ENCODE data around the gene FAR1.

FAR1 gene

GRCh38 chr11:13713982-13714381 is 45.5 kb downstream of the FAR1 start:
- no peak overlapping the region for H3K27ac ChIP-seq
- TF ChIP-seq, protein P1, sequence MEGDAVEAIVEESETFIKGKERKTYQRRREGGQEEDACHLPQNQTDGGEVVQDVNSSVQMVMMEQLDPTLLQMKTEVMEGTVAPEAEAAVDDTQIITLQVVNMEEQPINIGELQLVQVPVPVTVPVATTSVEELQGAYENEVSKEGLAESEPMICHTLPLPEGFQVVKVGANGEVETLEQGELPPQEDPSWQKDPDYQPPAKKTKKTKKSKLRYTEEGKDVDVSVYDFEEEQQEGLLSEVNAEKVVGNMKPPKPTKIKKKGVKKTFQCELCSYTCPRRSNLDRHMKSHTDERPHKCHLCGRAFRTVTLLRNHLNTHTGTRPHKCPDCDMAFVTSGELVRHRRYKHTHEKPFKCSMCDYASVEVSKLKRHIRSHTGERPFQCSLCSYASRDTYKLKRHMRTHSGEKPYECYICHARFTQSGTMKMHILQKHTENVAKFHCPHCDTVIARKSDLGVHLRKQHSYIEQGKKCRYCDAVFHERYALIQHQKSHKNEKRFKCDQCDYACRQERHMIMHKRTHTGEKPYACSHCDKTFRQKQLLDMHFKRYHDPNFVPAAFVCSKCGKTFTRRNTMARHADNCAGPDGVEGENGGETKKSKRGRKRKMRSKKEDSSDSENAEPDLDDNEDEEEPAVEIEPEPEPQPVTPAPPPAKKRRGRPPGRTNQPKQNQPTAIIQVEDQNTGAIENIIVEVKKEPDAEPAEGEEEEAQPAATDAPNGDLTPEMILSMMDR (conservative IDR thresholded peaks at IDR 0.05), result no peak
- TF ChIP-seq ZFX (IDR thresholded peaks at IDR 0.05), result no peak

DNA sequence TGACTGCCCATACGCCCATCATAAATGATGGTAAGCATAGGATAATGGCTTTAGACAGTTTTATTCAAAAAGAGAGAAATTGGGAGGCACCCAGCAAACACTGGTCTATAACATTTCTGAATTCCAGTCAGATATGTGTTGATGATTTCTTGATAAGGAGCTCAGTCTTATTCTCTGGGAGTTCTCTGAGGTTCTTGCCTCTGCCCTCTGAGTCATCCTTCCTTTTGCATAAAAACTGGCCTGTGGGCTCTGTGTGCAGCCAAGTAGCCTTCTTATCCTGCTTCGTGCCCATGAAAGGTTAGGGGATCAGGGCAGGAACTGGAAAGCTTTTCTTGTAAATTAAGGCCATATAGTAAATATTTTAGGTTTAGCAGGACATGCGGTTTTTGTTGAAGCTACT is 48.9 kb downstream of the FAR1 start:
- no peak for TF ChIP-seq ZFX (IDR thresholded peaks at IDR 0.05)
- TF ChIP-seq, protein P1 (conservative IDR thresholded peaks at IDR 0.05), result no peak
- H3K27ac ChIP-seq, result no peak overlapping the region

GRCh38 chr11:13718394-13718793 is 49.9 kb downstream of the FAR1 start:
- H3K27ac ChIP-seq, result no peak overlapping the region
- no peak for TF ChIP-seq ZFX (IDR thresholded peaks at IDR 0.05)
- TF ChIP-seq, protein P1 (conservative IDR thresholded peaks at IDR 0.05), result no peak

DNA sequence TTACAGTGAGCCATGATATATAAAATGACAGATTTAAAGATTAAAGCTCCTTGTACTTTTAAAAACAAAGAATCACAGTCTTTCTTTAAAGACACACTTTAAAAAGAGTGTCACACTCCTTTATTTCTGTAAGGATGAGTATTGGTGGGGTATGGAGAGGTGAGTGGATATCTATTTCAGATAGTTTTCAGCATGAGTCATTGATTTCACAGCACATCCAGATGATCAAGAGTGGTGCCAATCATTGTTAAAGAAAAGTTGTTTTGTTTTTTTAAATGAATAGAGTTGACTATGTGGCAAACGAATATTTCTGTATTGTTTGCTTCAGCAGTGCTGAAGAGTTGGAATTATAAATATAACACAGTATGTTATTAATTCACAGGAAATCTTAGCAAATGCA is 52.5 kb downstream of the FAR1 start:
- no peak for TF ChIP-seq ZFX (IDR thresholded peaks at IDR 0.05)
- TF ChIP-seq, protein P1 (conservative IDR thresholded peaks at IDR 0.05), result no peak

DNA sequence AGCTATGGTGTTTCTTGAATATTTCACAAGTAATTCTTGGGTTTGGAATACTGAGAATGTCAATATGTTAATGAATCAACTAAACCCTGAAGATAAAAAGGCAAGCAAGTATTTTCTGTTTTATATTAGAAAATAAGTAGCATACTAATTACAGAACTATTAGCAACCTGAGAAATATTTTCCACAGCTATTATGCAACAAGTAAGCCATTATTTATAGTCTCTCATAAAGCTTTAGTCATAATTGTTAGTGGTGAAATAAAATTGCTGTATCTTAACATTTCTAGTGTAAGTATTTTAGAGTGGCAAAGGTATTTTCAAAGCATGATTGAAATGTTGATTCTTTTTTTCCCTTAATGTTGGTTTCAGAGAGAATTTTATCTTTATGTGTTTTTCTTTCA is 53.3 kb downstream of the FAR1 start:
- no peak overlapping the region for H3K27ac ChIP-seq
- TF ChIP-seq ZFX (IDR thresholded peaks at IDR 0.05), result no peak
- TF ChIP-seq, protein P1 (conservative IDR thresholded peaks at IDR 0.05), result no peak

More for the DNA sequence above, 52.5 kb downstream of the FAR1 start:
- no peak overlapping the region for H3K27ac ChIP-seq

DNA sequence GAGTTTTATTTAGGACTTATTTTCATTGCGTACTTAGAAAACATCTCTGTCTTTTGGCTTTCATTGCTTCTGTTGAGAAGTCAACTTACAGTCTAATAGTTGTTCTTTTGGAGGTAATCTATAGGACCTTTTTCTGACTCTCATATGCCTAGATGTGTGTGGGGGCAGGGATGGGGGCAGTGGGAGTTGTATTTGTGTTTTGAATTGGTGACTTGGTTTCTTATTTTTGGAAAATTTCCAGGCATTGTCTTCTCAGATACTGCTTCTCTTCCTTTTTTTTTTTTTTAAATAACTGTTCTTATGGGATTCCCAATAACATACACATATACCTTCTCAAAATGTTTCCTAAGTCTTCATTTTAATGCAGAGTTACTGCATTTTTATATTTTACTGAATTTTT is 58.0 kb downstream of the FAR1 start:
- no peak overlapping the region for H3K27ac ChIP-seq
- no peak for TF ChIP-seq ZFX (IDR thresholded peaks at IDR 0.05)
- TF ChIP-seq, protein P1 (conservative IDR thresholded peaks at IDR 0.05), result no peak

DNA sequence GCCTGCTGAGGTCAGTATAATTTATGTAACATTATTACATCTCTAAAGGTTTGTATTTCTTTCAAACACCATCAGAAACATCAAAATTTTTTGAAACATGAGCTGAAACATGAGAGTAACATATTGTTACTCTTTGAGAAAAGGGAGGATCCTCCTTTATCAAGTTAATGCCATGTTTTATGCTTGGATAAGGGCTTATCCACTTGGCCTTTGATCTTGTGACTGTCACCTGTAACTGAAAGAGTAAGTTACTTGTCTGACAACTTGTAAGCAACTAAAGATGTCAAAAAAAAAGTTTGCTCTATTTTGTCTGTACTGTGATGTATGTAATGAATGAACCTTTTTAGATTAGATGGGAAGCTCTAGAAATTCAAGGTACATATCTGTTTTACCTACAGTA is 59.6 kb downstream of the FAR1 start:
- no peak overlapping the region for H3K27ac ChIP-seq
- no peak for TF ChIP-seq ZFX (IDR thresholded peaks at IDR 0.05)
- TF ChIP-seq, protein P1 (conservative IDR thresholded peaks at IDR 0.05), result no peak
